Globus pallidus (tissue), 1 donor: ENCODE measurements around the gene CDH4.

Experiments used
- DNase-seq: peaks from one replicate; pipeline ENCODE4 v3.0.0-alpha.2; 2015; ENCODE audit warnings: low spot score

The CDH4 gene

GRCh38 chr20:61694682-61695081, 442.6 kb downstream of the CDH4 start:
- DNase-seq: no peak

GRCh38 chr20:61695741-61696140, 443.7 kb downstream of the CDH4 start:
- no peak for DNase-seq

- DNase-seq: no peak
Observed at GRCh38 chr20:61696181-61696735, 444.2 kb downstream of the CDH4 start.

- DNase-seq: no peak
Observed at GRCh38 chr20:61697666-61698597, 445.9 kb downstream of the CDH4 start.

- DNase-seq: no peak
Observed at GRCh38 chr20:61698598-61699494, 446.8 kb downstream of the CDH4 start.

GRCh38 chr20:61699495-61700374, 447.7 kb downstream of the CDH4 start:
- DNase-seq: no peak

GRCh38 chr20:61700595-61701140, 448.6 kb downstream of the CDH4 start:
- DNase-seq: no peak

- DNase-seq: no peak
Observed at GRCh38 chr20:61701401-61701800, 449.3 kb downstream of the CDH4 start.

- DNase-seq: no peak
Observed at GRCh38 chr20:61701802-61702201, 449.7 kb downstream of the CDH4 start.

- DNase-seq: no peak
Observed at GRCh38 chr20:61702246-61702645, 450.2 kb downstream of the CDH4 start.

- no peak for DNase-seq
Observed at GRCh38 chr20:61704661-61705060, 452.6 kb downstream of the CDH4 start.

GRCh38 chr20:61705386-61706258, 453.6 kb downstream of the CDH4 start:
- no peak for DNase-seq

GRCh38 chr20:61706259-61706961, 454.3 kb downstream of the CDH4 start:
- DNase-seq: no peak

GRCh38 chr20:61708891-61709290, 456.8 kb downstream of the CDH4 start:
- DNase-seq: no peak

- DNase-seq: no peak
Observed at GRCh38 chr20:61710108-61710507, 458.0 kb downstream of the CDH4 start.

GRCh38 chr20:61712688-61713087, 460.6 kb downstream of the CDH4 start:
- no peak for DNase-seq

GRCh38 chr20:61718361-61719005, 466.4 kb downstream of the CDH4 start:
- no peak for DNase-seq

GRCh38 chr20:61719691-61720347, 467.8 kb downstream of the CDH4 start:
- no peak for DNase-seq

GRCh38 chr20:61720348-61720696, 468.3 kb downstream of the CDH4 start:
- no peak for DNase-seq
